GM12891 (cell line): ENCODE measurements around the gene CFAP74.

Source experiments
- POLR2AphosphoS5 ChIP-seq: IDR thresholded peaks from 2 replicates; pipeline ENCODE4 v1.6.1; 2011; ENCODE audit warnings: low read depth, low read length, control low read depth
- TAF1 ChIP-seq: IDR thresholded peaks from 2 replicates; pipeline ENCODE4 v1.6.1; 2011; ENCODE audit warnings: low read depth, low read length, control low read depth

- TF ChIP-seq POLR2AphosphoS5 (no peak), TAF1 (no peak)
These were observed 102.5 kb downstream of the CFAP74 start for GRCh38 chr1:1900883-1901640.
